Measurements from ENCODE around the gene CACFD1. TPM values are rescaled to one million over a fixed set of nuclear protein-coding genes. Genes with fewer than 3 reads are reported as not detected.

The CACFD1 gene
- total and polyA plus RNA-seq, 8 donors = 17.7 to 48.4 (median 26.1) TPM

DNA sequence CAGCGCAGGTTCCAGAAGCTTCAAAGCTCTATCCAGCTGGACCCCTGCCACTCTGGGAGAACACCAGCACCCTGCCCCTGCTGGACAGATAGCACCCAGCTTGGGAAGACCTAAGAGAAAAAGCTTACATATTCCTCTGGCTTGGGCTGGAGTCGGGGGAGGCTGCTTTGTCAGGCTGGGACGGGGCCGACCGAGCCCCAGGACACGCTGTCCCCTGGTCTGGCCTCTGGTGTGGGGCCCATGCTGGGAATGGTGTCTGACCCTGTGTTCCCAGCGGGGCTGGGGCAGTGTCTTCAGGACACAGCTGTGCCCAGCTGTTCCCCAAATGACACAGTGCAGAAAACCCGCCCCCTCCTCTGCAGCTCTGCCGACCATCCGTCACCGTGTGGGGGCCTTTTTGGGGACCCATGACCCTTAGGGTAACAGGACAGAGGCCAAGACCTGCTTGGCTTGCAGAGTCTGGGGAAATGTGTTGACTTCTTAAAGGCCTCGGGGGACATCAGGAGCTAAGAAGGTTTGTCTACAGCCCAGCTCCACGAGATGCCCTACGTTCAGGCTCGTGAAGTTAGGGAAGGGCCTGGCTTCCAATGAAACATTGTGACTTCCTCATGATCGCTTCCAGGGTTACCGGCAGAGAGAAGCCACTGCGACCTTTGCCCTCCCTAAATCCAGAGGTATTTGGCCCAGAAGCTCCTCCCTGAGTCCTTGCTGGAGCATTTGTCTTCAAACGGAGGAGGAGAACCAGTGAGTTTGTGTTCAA is 39.5 kb downstream of the CACFD1 start:
- DNase-seq = peak in 2 of 4 donors; percentile 57 to 64
- H3K27me3 ChIP-seq = peaks cover 0 to 8% of the 10 kb centered on the region in 2 donors
- TF ChIP-seq, protein P1, sequence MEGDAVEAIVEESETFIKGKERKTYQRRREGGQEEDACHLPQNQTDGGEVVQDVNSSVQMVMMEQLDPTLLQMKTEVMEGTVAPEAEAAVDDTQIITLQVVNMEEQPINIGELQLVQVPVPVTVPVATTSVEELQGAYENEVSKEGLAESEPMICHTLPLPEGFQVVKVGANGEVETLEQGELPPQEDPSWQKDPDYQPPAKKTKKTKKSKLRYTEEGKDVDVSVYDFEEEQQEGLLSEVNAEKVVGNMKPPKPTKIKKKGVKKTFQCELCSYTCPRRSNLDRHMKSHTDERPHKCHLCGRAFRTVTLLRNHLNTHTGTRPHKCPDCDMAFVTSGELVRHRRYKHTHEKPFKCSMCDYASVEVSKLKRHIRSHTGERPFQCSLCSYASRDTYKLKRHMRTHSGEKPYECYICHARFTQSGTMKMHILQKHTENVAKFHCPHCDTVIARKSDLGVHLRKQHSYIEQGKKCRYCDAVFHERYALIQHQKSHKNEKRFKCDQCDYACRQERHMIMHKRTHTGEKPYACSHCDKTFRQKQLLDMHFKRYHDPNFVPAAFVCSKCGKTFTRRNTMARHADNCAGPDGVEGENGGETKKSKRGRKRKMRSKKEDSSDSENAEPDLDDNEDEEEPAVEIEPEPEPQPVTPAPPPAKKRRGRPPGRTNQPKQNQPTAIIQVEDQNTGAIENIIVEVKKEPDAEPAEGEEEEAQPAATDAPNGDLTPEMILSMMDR (IDR thresholded peaks at IDR 0.05) = no peak
- H3K4me3 ChIP-seq = no peak overlapping the region
- H3K27ac ChIP-seq = no peak overlapping the region
- intact Hi-C loops (cut with DNase I) = no loop called here
- H3K36me3 ChIP-seq = no peaks in the 10 kb centered on the region
- peaks cover 0 to 2% of the 10 kb centered on the region in 2 donors for H3K4me1 ChIP-seq
- peaks cover 0 to 18% of the 10 kb centered on the region in 2 donors for H3K9me3 ChIP-seq
- no peak for ATAC-seq

DNA sequence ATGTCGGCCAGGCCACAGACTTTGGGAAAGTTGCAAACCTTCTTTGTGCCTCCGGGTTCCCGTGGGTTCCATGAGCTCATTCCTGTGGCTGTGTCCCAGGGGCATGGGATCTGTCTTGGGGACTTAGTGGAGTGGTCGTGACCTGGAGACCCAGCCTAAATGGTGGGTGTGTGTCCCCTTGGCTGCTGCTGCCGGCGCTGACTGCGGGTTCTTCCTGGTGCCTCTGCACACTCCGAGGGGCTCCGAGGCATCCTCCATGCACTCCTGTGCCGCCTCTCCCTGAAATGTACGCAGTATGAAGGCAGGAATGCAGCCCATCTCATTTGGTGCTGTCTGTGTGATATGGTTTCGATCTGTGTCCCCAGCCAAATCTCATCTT is 40.1 kb downstream of the CACFD1 start:
- ATAC-seq = no peak
- H3K27ac ChIP-seq = no peak overlapping the region
- peaks cover 0 to 8% of the 10 kb centered on the region in 2 donors for H3K27me3 ChIP-seq
- peak in 1 of 4 donors; percentile 37 for DNase-seq
- H3K4me3 ChIP-seq = no peak overlapping the region
- peaks cover 0 to 2% of the 10 kb centered on the region in 2 donors for H3K4me1 ChIP-seq
- H3K36me3 ChIP-seq = no peaks in the 10 kb centered on the region
- H3K9me3 ChIP-seq = peaks cover 0 to 18% of the 10 kb centered on the region in 2 donors
- TF ChIP-seq, protein P1 (IDR thresholded peaks at IDR 0.05) = no peak
- intact Hi-C loops (cut with DNase I) = no loop called here

DNA sequence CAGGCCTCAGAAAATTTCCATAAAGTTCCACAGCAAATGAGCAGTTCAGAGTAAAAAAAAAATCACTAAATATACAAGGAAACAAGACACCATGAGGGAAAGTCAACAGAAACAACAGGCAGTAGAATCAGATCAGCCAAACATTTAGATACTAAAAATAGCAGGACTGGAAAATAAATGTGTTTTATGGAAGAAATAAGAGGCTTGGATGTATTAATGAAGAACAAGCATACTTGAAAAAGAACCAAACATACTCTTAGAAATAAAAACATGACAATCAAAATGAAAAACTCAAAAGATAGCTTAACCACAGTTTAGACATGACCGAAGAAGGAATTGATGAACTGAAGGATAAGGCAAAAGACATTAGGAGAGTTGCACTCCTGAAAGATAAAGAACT is 42.3 kb downstream of the CACFD1 start:
- Histone ChIP-seq H3K36me3 (no peaks in the 10 kb centered on the region), H3K9me3 (peaks cover 0 to 18% of the 10 kb centered on the region in 2 donors), H3K27ac (no peak overlapping the region), H3K27me3 (peaks cover 0 to 2% of the 10 kb centered on the region in 2 donors), H3K4me1 (peaks cover 5 to 9% of the 10 kb centered on the region in 2 donors), H3K4me3 (no peak overlapping the region)
- intact Hi-C loops (cut with DNase I) = no loop called here
- no peak for ATAC-seq
- TF ChIP-seq, protein P1 (IDR thresholded peaks at IDR 0.05) = no peak
- no peak for DNase-seq

DNA sequence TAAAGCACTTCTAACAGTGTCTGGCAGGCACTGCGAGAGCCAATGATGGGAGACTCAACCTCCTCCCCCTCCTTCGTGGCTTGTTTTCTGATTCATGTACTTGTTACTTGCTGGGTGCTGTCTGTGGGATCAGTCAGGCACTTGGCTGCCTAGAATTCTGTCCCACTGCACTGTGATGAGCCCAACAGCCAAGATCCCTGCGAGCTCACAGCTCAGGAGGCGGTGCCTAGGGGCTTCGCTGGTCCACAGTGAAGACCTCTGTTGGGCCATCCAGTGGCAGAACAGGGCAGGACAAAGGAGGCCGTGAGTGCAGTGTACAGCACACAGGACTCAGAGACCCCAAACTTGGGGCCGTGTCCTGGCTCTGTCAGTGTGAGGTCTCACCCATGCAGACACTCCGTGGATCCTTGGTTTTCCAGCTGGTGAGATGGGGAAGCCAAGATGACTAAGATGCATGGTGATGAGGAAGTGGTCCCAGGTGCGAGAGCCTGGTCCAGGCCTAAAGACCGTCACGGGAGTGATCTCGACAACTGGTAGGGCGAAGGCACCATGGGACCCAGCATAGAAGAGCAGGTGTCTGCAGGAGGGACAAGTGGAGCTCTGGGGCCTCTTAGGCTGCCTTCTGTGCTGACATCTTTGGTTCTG is 45.5 kb downstream of the CACFD1 start:
- H3K9me3 ChIP-seq = peaks cover 0 to 18% of the 10 kb centered on the region in 2 donors
- peaks cover 0 to 14% of the 10 kb centered on the region in 2 donors for H3K27me3 ChIP-seq
- H3K4me3 ChIP-seq = no peak overlapping the region
- H3K36me3 ChIP-seq = no peaks in the 10 kb centered on the region
- no peak for ATAC-seq
- TF ChIP-seq, protein P1 (IDR thresholded peaks at IDR 0.05) = no peak
- H3K27ac ChIP-seq = no peak overlapping the region
- intact Hi-C loops (cut with DNase I) = no loop called here
- DNase-seq = peak in 1 of 4 donors; percentile 64
- peaks cover 19 to 23% of the 10 kb centered on the region in 2 donors for H3K4me1 ChIP-seq
